ENCODE data around the gene CNPY4. TPM values are rescaled to one million over a fixed set of nuclear protein-coding genes. Genes with fewer than 3 reads are reported as not detected.
A peak's percentile ranks its signal among the peaks of the same experiment; 100 is the strongest.

The CNPY4 gene
- polyA plus RNA-seq, 3 donors: 6.2 to 6.8 (median 6.2) TPM

DNA sequence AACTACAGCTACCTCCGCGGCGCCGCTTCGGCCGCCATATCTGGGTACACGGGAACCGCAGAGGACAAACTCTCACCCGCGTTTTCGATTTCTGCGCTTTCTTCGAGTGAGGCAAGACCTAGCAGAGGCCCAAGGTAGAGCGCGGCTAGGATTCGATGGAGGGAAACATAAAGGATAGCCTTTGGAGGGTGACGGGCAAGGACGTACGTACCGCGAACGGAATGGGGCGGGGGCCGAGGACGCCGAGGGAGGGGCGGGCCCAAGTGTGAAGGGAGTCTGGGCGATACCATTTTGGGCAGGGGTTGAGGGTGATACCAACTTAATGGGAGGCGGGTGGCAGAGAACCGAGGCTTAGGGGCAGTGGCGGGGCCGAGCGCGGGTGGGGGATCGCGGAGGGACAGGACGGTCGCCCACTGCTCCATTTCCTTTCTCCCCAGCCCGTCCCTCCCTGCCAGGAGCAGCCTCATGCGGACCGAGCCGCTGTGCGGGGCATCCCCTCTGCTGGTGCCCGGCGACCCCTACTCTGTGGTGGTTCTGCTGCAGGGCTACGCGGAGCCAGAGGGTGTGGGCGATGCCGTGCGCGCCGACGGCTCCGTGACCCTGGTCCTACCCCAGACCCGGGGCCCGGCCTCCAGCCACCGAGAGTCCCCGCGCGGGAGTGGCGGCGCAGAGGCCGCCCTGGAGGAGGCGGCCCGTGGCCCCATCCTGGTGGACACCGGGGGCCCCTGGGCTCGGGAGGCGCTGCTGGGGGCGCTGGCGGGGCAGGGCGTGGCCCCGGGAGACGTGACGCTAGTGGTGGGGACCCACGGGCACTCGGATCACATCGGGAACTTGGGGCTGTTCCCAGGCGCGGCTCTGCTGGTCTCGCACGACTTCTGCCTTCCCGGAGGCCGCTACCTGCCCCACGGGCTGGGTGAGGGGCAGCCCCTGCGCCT is 7.8 kb downstream of the CNPY4 start, which contains the start of gene MBLAC1:
TSS of gene MBLAC1 (plus strand) at position 37 of the 935 bp plus-strand sequence. CDS start at position 466, 429 bp downstream.
- peaks cover 0 to 14% of the 10 kb centered on the region in 2 donors for H3K27me3 ChIP-seq (ENCODE audit: control insufficient read depth in 2 of 2, insufficient read depth in 2 of 2, low read length in 2 of 2)
- H3K4me3 Mint-ChIP-seq: peak within 1 kb of the TSS; percentile 98 to 99
- peak within 1 kb of the TSS; percentile 83 to 93 (median 87) for H3K4me3 ChIP-seq (replicated peaks in 1 of 3; ENCODE audit: low read depth in 2 of 3, low read length in 3 of 3)
- TF ChIP-seq CTCF (IDR thresholded peaks at IDR 0.05): no peak
- peak within 1 kb of the TSS; percentile 97 for H2AFZ ChIP-seq (ENCODE audit: insufficient read depth, low read depth, low read length, poor library complexity, severe bottlenecking)
- peak within 1 kb of the TSS; percentile 98 to 100 (median 99) for H3K27ac Mint-ChIP-seq
- peaks cover 2 to 3% of the 10 kb centered on the region in 2 donors for H3K36me3 Mint-ChIP-seq
- peaks cover 11 to 19% (median 17%) of the 10 kb centered on the region in 3 donors for H3K27me3 Mint-ChIP-seq (ENCODE audit: low read depth in 3 of 3)
- H3K36me3 ChIP-seq (replicated peaks in 1 of 2; ENCODE audit: control insufficient read depth in 1 of 2, insufficient read depth in 2 of 2, low read length in 2 of 2): no peaks in the 10 kb centered on the region
- H3K9ac ChIP-seq (ENCODE audit: insufficient read depth, low read length, poor library complexity, severe bottlenecking): peak within 1 kb of the TSS; percentile 81
- H3K9me3 ChIP-seq (replicated peaks in 1 of 2; ENCODE audit: control insufficient read depth in 1 of 2, insufficient read depth in 1 of 2, low read length in 2 of 2): no peaks in the 10 kb centered on the region
- peaks cover 42 to 52% of the 10 kb centered on the region in 2 donors for H3K4me1 ChIP-seq (ENCODE audit: control insufficient read depth in 1 of 2, insufficient read depth in 2 of 2, low read length in 2 of 2)
- peak; percentile 81 to 90 (median 84) for DNase-seq
- peaks cover 3% of the 10 kb centered on the region for H4K20me1 ChIP-seq (ENCODE audit: insufficient read depth, low read length)
- H3K9me3 Mint-ChIP-seq: peaks cover 0 to 3% (median 0%) of the 10 kb centered on the region in 7 donors
- intact Hi-C loops (cut with micrococcal nuclease): loop anchor here (1.0 to 10.0 kb wide), 3 partner anchors 8 to 548 kb away; partner anchors contain the start of genes CNPY4 (in 1 of the 2), GNB2 (in 1 of the 2) and TAF6 (in 1 of the 2)
- H3K4me1 Mint-ChIP-seq: peaks cover 45% of the 10 kb centered on the region
- peaks cover 13% of the 10 kb centered on the region for H3K79me2 ChIP-seq (ENCODE audit: insufficient read depth, low read length)
- peak within 1 kb of the TSS; percentile 98 for H3K4me2 ChIP-seq (replicated peaks; ENCODE audit: extremely low read depth, low read length, poor library complexity, severe bottlenecking)
- H3K27ac ChIP-seq (ENCODE audit: low read depth in 1 of 2, low read length in 2 of 2): peak within 1 kb of the TSS; percentile 92 to 93
- WGBS (ENCODE audit: insufficient coverage): under 1% methylated on average over 85 of the region's 85 CpGs
